ENCODE results near the gene PRDX1.

DNA sequence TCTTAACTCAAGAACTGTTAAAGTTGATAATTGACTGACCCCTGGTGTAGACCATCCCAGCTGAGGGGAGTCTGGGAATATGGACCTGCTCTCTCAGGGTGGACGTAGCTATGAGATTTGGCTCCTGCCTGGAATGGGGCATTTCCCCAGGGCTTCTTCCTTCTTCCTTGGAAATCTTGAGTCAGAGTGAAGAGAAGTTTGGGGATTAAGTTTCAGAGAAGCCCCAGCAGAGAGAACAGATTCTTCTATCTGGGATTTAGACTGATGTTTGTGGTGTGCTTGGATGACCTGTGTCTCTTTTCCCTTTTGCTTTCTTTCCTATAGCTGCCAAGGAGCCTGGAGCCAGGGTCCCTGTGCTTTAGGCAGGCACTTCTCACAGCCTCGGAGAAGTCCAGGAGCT is 42.2 kb upstream of the PRDX1 start:
- TF ChIP-seq, protein P1, sequence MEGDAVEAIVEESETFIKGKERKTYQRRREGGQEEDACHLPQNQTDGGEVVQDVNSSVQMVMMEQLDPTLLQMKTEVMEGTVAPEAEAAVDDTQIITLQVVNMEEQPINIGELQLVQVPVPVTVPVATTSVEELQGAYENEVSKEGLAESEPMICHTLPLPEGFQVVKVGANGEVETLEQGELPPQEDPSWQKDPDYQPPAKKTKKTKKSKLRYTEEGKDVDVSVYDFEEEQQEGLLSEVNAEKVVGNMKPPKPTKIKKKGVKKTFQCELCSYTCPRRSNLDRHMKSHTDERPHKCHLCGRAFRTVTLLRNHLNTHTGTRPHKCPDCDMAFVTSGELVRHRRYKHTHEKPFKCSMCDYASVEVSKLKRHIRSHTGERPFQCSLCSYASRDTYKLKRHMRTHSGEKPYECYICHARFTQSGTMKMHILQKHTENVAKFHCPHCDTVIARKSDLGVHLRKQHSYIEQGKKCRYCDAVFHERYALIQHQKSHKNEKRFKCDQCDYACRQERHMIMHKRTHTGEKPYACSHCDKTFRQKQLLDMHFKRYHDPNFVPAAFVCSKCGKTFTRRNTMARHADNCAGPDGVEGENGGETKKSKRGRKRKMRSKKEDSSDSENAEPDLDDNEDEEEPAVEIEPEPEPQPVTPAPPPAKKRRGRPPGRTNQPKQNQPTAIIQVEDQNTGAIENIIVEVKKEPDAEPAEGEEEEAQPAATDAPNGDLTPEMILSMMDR (conservative IDR thresholded peaks at IDR 0.05; ENCODE audit: low read depth, low read length) = no peak
- no peak for TF ChIP-seq EZH2 (IDR thresholded peaks at IDR 0.05; ENCODE audit: low read length, unreplicated experiment)
